ENCODE results near the gene SPRED2. TPM values are rescaled to one million over a fixed set of nuclear protein-coding genes. Genes with fewer than 3 reads are reported as not detected.

The SPRED2 gene
- total and polyA plus RNA-seq, 2 of the 8 experiments (the other 6 are each of a cell fraction or from before 2014, with no cell fraction given) = 15.3 to 22.5 TPM

- TF ChIP-seq EZH2 (IDR thresholded peaks at IDR 0.05; ENCODE audit: low read depth, low read length, severe bottlenecking) (no peak), ATF3 (IDR thresholded peaks at IDR 0.05; ENCODE audit: insufficient read depth, low read depth, low read length) (no peak), RBBP5 (IDR thresholded peaks at IDR 0.05; ENCODE audit: borderline replicate concordance, low read depth, low read length) (no peak), MAFK (IDR thresholded peaks at IDR 0.05; ENCODE audit: low read depth, low read length) (no peak), PHF8 (conservative IDR thresholded peaks at IDR 0.05; ENCODE audit: low read depth, low read length) (no peak), CBX5 (IDR thresholded peaks at IDR 0.05; ENCODE audit: low read depth, low read length) (no peak), CHD7 (IDR thresholded peaks at IDR 0.05; ENCODE audit: insufficient replicate concordance, low read length) (no peak)
These were observed 106.1 kb downstream of the SPRED2 start (continued) for GRCh38 chr2:65326276-65326675.

Data from H1 (cell line).